Endometrial microvascular endothelial cells (primary cell): ENCODE results near the gene SPA17. TPM values are rescaled to one million over a fixed set of nuclear protein-coding genes. Genes with fewer than 3 reads are reported as not detected.

Experiments
- in situ Hi-C: cut with HindIII; loops from 2 replicates; pipeline ENCODE4 v1.10.0; 2017; ENCODE audit warnings: low sequenced_read_pairs, low pct_unique_long_range_greater_than_20kb; ENCODE audit errors: inconsistent ontology term
- total RNA-seq: library from RNA; depleted of rRNA; stranded (reverse); fragments of >200 nt; gene quantifications from one replicate; pipeline ENCODE4 v1.2.3, GENCODE V29; 2015; ENCODE audit errors: inconsistent ontology term

SPA17 gene
- total RNA-seq, 1 donor from 2014 or later: 16.8 TPM

GRCh38 chr11:124658986-124659385 is 14.7 kb upstream of the SPA17 start:
- in situ Hi-C loops: no loop called here

- in situ Hi-C loops: no loop called here
Observed at GRCh38 chr11:124661553-124661952, 12.2 kb upstream of the SPA17 start.

- in situ Hi-C loops: no loop called here
Observed at GRCh38 chr11:124662106-124662505, 11.6 kb upstream of the SPA17 start.

- in situ Hi-C loops: no loop called here
Observed at GRCh38 chr11:124663861-124664260, 9.8 kb upstream of the SPA17 start.

DNA sequence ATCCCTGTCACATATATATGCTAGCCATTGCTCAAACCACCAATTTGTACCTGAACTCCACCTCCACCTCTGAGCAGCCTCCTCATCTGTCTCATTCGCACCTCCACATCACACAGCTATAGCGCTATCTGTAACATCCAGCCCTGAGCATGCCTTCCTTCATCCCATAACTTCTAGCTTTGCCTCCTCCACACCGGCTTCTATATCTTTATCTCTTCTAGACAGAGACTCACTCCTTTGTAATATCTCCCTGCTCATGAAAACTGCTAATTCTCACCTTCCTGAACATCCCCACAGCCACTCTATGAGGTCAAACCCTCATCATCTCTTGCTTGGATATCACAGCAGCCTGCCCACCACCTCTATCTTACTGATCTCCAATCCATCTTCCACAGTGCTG is 6.1 kb upstream of the SPA17 start:
- in situ Hi-C loops: no loop called here

GRCh38 chr11:124669193-124669592 is 4.5 kb upstream of the SPA17 start:
- in situ Hi-C loops: no loop called here

DNA sequence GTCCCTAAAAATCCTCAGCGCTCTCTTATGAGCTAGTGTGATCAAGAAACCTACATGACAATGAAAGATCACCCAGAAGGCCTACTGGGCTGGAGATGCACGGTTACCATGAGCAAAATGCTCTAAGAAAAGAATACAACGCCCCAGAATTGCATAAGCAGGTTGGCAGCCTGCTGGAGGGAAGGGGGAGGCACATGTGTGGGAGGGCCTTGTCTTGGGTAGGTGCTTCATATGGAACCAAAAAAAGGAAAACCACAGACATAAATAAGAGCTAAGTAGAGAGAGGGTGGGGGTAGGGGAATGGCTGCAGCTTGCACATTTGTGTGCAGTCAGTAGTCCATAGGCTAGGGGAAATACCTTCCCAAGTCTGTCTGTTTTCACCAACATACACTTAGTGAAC is 3.0 kb upstream of the SPA17 start:
- in situ Hi-C loops: no loop called here

GRCh38 chr11:124672536-124673215 is 1.0 kb upstream of the SPA17 start:
- in situ Hi-C loops: no loop called here

DNA sequence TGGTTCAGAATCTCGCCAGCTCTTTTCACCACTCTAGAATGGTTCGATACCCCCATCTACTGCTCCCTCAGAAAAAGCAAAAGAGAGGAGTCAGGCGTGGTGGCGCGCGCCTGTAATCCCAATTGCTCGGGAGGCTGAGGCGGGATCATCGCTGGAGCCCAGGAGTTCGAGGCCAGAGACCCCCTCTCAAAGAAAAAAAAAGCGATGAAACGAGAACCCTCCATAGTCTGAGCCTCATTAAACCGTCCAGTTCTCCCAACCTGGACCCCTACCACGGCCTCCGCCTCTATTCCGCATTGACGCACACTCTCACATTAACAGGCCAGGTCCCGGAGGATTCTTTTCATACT is 439 bp downstream of the SPA17 start:
- in situ Hi-C loops: no loop called here

DNA sequence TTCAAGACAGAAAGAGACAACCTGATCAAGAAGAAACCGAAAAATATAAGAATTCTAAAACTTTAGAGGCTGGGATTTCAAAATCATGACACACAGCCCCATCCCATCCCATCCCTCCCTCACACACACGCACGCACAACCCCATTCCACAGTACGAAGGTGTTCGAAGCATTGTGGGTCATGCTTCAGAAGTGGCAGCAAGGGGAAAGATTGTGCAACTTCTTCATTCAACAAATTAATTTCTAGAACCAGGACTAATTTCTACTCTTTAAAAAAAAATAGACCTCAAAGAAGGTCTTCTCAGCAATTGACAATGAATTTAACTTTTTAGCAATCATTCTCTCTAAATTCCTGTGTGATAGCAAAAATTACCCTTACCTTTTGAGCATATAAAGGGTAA is 867 bp downstream of the SPA17 start:
- in situ Hi-C loops: no loop called here

- in situ Hi-C loops: no loop called here
Observed at GRCh38 chr11:124676386-124676785, 2.7 kb downstream of the SPA17 start.

DNA sequence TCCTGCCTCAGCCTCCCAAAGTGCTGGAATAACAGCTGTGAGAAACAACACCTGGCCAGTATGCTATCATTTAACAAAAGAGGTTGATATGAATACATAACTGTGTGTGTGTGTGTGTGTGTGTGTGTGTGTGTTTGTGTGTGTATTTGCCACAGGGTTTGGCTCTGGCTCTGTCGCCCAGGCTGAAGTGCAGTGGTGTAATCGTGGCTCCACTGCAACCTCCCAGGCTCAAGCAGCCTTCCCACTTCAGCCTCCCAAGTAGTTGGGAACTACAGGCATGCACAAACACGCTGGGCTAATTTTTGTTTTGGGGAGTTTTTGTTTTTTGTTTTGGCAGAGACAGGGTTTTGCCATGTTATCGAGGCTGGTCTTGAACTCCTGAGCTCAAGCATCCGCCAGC is 4.7 kb downstream of the SPA17 start:
- in situ Hi-C loops: no loop called here

DNA sequence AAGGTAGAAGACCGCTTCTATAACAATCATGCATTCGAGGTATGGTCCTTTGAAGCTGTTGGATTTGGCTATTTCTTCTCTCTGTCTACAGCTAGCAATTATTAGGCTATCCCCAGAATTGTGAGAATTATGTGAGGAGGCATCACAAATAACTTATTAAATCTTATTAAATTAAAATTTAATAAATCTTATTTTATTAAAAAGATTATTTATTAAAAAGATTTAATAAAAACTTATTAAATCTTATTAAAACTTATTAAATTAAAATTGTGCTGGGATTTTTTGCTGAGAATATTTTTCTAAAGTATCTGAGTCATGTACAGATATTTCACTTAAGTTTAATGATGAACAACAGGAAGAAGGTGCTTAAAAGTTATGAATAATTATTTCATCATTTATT is 7.7 kb downstream of the SPA17 start:
- in situ Hi-C loops: no loop called here

DNA sequence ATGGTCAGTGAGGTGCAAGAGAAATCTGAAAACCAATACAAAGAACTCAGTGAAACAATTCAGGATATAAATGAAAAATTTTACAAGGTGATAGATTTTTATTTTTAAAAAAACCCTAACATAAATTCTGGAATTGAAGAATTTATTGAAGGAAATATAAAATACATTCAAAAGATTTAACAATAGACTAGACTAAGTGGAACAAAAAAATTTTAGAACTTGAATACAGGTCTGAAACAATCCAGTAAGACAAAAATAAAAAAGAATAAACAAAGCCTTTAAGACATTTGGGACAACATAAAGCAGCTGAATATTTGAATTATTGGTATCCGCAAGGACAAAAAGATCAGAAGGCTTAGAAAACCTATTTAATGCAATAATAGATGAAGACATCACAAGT is 8.7 kb downstream of the SPA17 start:
- in situ Hi-C loops: no loop called here

DNA sequence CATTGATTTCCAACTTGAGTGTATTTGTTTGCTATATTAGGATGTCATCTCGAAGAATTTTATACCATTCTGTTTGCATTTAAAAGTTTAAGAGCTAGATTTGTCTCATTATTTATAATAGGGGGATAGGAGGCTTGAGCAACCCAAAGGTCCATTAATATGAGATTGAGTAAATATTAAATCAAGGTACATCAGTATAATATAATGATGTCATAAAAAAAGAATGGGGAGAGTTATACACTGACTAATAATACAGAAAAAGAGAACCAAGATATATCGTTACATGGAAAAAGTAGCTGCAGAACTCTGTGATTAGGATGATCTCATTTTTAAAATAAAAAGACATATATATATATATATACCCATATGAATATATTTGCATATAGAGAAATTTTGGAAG is 19.4 kb downstream of the SPA17 start:
- in situ Hi-C loops: no loop called here

DNA sequence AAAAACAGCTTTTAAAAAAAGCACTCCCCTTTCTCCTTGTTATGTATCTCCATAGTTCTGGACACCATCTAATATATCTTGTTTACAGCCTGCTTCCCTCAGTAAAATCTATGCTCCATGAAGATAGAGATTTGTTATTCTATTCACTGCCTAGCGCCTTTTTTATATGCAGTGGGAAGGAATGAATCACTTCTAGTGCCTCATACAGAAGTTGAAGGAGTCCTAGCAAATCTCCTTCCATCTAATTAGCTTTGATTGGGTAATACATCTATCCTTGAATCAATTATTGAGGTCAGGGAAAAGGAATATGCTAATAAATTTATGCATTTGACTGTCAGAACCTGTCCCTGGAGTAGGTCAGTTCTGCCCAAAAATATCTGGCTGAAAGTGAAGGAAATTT is 25.8 kb downstream of the SPA17 start:
- in situ Hi-C loops: no loop called here

DNA sequence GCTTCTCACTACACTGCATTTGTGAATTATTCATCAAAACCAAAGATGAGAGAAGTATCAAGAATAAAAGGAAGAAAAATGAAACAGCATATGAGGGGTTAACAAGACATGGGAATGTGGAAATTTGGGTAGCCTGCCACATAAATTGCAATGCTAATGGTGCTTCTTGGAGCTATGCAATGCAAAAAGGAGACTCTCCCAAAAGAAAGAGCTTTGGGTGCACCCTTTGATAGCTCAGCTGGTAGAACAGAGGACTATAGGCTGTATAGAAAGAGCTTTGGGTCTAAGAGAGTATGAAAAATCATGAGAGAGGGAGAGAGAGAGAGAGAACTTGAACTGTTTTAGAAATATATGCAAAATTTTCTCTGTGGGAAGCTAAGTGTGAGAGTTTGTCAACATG is 26.3 kb downstream of the SPA17 start:
- in situ Hi-C loops: no loop called here

DNA sequence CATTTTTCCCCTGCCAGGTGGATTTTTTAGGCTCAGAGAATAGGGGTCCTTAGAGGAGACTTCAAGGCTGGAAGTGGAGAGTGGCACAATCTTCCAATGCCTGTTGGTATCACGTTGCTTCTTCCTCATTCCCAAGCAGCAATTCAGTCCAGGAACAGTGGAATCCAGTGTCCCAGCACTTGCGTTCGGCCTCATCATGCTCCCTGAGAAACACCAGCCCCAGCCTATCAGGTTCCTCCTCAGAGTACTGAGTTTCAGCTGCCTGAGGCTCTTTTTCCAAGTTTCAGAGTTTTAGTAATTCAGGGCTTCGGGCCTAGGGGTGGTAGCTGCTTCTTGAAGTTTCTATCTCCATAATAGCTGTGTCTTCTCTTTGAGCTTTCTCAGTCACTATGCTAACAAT is 34.1 kb downstream of the SPA17 start:
- in situ Hi-C loops: no loop called here

DNA sequence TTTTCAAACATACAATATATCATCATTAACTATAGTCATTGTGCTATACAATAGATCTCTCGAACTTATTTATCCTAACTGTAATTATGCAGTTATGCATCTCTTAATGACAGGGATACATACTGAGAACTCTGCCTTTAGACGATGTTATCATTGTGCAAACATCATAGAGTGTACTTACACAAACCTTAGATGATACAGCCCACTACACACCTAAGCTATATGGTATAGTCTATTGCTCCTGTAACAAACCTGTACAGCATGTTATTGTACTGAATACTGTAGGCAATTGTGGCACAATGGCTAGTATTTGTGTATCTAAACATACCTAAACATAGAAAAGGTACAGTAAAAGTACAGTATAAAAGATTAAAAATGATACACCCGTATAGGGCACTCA is 38.7 kb downstream of the SPA17 start:
- in situ Hi-C loops: no loop called here

GRCh38 chr11:124716591-124716990 is 42.9 kb downstream of the SPA17 start:
- in situ Hi-C loops: no loop called here

DNA sequence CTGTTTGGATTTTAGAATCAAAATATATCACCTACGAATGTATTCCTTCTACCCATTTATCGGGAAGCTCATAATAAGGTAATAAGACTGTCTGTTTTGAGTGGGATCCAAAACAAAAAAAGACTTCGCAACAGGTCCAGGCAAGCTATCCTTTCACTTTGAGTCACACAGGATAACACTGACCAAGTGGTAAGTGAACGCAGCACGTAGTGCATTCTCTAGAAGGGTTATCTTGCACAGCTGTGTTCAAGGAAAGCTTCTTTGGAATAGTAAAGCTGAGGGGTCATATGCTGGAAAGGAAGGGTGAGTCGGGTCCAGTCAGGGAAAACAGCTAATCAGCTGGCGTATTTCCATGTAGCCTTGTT is 43.7 kb downstream of the SPA17 start:
- in situ Hi-C loops: no loop called here
